ENCODE results near the gene SH3TC1.

GRCh38 chr4:8263397-8263796 lies 64.3 kb downstream of the SH3TC1 start:
- TF ChIP-seq CTCF (IDR thresholded peaks at IDR 0.05; ENCODE audit: low read length): no peak
- no peak for TF ChIP-seq EZH2 (IDR thresholded peaks at IDR 0.05; ENCODE audit: borderline replicate concordance, low read length)
